IPS DF 19.7 (cell line): ENCODE results near the gene GARIN5A.
A peak's percentile ranks its signal among the peaks of the same experiment; 100 is the strongest.

Experiments used
- DNase-seq: peaks from one replicate; pipeline ENCODE4 v3.0.0-alpha.2; 2013; ENCODE audit warnings: low read depth, low spot score

The GARIN5A gene

DNA sequence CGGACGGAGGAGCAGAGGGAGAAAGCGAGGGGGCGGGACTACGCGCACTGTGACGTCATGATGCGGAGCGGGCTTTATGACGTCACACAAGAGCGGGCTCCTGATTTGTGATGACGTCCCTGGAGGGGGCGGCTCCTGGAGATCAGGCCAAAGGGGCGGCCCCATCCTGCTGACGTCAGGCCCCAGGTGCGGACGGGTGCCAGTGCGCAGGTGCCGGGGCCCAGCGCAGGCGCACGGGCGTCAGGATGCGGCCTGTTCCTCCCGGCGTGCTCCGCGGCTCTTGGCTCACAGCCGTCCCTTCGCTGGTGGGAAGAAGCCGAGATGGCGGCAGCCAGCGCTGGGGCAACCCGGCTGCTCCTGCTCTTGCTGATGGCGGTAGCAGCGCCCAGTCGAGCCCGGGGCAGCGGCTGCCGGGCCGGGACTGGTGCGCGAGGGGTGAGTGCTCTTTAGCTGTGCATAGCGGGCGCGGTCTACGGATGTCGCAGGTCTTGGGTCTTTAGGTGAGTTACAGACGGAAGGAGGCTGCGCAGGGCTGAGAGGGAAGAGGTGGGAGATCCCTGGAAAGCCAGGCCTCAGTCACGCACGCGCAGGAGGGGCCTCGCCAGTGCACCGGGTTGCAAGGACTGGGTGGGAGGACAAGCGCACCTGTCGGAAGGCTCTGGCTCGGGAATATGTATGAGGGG lies at the start of gene GARIN5A, which contains the start of gene EMC10:
GARIN5A (minus strand) TSS at position 625 of the 683 bp plus-strand sequence; CDS start at position 165, 460 bp downstream.
EMC10 (plus strand) TSS at position 284 of the 683 bp plus-strand sequence; CDS start at position 322, 38 bp downstream.
- peak; percentile 61 for DNase-seq

DNA sequence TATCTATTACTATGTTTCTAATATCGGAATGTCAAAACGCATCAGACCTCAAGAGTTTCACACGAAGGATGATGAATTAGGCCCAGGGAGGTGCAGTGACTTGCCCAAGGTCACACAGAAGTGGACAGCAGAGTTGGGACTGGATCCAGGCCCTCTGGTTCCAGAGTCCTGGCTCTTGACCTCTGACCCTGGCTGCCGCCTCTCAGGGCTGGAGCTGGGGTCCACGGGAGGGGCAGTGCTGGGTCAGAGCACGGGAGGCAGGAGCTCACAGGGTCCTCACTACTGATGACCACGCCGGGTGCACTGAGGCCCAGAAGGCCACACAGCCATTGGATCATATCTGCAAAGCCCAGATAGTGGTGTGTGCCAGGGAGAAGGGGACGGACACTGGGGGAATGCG lies 46.2 kb upstream of the GARIN5A start:
- DNase-seq: no peak

DNA sequence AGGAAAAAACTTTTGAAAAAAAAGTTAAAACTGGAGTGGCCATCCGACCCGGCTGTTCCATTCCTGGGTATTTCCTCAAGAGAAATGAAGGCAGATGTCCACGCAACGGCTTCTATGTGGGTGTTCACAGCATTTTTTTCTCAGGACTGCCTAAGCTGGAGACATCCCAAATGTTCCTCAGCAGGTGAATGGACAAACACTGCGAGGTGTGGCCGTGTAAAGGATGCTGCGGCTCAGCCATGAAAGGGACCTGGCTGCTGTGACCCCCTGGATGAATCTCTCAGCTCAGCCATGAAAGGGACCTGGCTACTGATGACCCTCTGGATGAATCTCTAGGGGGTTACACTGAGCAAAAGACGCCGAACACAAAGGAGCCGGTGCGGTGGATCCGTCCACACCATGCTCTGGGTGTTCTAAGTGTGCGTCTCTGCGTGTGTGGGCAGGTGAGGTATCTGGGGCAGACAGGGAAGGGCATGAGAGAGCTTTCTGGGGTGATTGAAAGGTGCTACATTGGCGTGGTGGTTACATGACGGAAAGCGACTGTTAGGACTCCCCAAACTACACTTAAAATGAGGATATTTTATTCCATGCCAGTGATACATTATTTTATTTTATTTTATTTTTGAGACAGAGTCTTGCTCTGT lies 44.3 kb upstream of the GARIN5A start:
- no peak for DNase-seq

DNA sequence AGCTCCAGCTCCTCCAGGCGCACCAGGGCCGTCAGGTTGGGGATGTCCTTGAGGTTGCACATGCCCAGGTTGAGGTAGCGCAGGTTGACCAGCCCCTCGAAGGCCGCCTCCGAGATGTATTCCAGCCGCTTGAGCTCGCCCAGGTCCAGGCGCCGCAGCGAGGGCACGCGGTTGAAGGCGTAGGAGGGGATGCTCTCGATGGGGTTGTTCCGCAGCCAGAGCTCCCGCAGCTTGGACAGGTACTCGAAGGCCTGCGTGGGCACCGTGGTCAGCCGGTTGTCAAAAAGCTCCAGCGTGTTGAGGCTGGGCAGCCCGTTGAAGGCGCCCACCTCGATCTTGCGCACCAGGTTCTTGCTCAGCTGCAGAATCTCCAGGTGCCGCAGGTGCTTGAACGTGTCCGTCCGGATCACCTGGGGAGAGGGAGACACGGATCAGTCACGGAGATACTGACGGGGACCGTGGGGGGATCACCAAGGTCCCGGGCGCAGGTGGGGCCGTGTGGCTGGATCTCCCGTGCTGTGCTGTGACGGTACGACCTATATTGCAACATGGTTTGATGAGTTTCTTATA lies 42.4 kb upstream of the GARIN5A start:
- no peak for DNase-seq

DNA sequence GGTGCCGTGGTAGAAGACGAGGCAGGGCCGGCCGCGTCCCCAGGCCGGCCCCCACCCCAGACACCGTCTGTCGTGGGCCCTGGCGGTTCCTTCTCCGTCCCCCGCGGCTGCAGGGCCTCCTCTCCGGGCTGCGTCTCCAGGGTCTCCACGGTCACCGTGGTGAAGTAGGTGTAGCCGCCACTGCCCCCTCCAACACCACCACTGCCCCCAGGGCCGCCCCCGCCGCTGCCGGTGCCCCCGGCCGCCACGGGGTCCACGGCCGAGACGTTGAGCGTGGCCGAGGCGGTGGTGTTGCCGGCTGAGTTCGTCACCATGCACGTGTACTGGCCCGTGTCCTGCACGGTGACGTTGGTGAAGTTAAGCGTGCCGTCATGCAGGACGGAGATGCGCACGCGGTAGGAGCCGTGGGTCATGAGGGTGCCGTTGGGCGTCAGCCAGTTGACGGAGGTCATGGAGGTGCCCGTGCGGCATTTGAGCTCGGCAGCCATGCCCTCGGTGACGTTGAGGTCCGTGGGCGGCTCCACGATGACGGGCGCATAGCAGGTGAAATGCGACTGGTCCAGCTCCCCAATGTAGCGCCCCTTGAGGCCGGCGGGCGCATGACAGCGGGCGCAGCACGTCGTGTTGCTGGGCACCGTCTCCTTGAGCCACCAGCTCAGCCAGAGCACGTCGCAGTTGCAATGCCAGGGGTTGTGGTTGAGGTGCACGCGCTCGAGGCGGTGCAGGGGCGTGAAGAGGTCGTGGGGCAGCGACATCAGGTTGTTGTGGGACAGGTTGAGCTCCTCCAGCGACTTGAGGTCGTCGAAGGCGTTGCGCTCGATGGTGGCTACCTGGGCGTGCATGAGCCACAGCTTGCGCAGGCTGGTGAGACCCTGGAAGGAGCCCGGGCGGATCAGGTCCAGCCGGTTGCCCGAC lies 41.7 kb upstream of the GARIN5A start:
- DNase-seq: no peak

DNA sequence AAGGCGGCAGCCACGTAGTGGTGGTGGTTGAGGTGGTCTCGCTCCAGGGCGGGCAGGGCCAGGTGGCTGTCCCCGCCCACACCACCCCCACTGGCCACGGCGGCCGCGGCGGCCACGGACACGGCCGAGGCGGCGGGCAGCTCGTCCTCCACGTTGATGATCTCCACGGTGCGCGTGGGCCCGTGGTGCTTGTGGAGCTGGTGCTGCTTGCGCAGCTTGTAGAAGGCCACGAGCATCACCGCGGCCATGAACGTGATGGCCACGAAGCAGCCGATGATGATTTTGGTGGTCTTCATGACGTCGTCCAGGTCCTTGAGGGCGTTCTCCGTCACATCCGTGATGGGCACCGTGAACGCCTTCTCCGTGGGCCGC lies 41.0 kb upstream of the GARIN5A start:
- no peak for DNase-seq

DNA sequence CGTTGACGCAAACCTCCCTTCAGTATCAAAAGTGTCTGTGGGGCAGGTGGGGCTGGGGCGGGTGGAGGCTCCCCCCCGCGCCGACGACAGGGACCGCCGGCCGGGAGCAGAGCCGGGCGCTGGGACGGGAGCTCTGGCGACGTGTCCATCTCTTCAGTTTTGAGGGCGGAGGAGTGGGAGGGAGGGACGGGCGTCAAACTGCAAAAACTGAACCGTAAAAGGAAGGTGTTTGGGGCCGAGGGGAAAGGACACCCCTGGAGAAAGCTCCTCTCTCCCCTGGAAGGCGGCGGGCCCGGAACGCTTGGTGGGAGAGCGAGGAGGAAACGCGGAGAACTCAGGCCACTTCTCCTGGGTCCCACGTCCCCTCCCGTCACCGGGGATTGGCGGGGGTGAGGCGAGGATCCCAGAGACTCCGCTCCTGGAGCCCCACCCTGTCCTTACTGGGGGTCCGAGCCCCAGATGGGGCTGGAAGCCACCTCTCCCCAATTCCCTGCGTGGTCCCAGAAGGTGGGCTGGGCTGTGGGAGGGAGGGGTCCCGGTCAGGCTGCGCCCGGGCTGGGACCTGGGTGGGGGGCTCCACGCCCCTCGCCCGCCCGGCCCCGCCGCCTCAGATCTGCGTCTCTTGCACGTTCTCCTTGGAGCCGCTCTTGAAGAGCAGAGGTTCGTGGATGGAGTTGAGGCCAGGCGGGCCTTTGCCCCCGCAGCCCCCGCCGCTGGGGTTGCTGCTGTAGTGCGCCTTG lies 40.5 kb upstream of the GARIN5A start:
- no peak for DNase-seq

DNA sequence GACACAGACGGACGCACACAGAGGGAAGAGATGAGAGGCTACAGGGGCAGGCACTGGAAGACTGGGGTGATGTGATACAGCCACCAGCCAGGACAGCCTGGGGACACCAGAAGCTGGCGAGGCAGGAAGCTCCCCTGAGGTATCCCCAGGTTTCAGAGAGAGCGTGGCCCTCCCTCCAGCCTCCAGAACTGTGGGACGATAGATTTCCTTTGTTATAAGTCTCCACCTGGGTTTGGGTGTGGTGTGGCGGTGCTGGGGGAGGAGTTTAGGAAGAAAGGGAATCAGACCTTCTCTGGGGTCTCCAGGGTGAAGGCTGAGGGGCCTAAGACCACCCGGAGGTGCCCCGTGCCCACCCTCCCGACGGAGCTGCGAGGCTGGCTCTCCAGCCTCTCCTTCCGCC lies 39.8 kb upstream of the GARIN5A start:
- no peak for DNase-seq

DNA sequence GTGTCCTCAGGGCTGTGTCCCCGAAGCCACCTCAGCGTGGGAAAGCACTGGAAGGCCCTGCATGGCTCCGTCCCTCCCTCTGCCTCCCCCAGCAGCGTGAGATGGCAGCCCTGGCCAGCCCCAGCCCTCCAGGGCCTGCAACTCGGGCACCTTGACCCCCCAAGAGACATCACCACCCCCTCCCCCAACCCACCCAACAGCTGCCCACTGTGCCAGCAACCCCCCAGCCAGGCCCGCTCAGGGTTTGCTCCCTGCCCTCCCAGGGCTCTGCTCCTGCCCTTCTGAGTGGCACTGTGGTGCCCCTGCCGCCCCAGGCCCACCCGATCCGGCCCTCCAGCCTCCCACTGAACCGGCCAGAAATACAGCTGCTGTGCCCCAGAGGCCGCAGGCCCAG lies 38.5 kb upstream of the GARIN5A start:
- no peak for DNase-seq

DNA sequence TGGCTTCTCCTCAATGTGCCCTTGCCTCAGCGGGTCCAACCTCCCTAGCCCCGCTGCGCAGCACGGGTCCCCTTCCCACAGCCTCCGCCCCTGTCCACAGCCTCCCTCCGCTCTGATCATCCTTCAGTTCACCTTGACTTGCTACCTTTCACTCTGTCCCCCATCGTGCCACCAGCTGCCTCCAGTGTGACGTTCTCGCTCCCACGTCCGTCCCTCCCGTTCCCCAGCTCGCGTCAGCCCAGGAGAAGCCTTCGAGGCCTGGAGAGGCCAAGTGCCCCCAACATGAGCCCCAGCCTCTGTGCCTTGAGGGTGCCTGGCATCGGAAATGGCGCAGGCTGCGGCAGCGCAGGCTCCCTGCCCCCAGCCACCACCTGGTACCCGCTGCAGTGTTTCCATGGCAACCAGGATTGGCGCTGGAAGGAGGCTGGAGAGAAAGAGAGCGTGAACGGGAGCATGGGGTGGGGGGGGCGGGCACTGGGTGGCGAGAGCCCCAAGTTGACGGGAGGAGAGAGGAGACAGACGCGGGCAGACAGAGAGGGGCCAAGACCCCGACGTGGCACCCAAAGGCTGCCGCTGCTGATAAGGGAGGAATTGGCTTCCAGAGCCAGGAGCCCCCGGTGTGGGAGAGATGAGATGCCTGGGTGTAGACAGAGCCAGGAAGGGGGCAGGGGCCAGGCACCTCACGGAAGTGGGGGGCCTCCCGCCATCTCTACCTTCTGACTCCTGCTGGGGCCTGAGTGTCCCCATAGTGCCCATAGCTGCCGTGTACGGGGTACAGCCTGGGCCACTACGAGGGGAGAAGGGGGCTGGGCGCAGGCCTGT lies 37.9 kb upstream of the GARIN5A start:
- DNase-seq: no peak

DNA sequence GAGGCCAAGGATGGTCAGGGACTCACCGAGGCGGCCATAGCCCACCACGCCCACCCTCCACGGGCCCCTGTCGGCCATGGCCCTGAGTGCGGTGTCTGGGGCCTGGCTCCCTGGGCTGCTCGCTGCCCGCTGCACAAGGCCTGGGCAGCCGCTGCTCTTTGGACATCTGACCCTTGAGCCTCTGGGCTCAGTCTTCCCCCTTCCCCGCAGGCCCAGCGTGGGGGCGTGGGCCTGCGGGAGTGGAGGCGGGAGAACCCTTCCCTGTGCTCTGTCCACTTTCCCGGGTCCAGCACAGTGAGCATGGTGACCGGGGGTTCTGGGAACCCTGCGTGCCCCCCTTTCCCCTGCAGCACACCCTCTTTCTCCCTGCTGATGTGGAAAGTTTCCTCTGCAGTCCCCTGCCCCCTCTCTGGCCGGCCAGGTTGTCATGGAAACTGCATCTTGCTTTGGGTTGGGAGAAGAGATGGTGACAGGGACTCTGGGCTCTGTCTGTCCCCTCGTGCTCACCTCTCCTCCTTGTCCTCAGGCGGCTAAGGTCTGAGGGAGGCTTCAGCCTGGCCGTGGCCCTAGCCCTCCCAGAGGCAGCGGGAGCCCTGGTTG lies 37.2 kb upstream of the GARIN5A start, which contains the start of gene ASPDH:
ASPDH (minus strand) TSS at position 168 of the 600 bp plus-strand sequence; CDS start at position 78, 90 bp downstream.
- no peak for DNase-seq

DNA sequence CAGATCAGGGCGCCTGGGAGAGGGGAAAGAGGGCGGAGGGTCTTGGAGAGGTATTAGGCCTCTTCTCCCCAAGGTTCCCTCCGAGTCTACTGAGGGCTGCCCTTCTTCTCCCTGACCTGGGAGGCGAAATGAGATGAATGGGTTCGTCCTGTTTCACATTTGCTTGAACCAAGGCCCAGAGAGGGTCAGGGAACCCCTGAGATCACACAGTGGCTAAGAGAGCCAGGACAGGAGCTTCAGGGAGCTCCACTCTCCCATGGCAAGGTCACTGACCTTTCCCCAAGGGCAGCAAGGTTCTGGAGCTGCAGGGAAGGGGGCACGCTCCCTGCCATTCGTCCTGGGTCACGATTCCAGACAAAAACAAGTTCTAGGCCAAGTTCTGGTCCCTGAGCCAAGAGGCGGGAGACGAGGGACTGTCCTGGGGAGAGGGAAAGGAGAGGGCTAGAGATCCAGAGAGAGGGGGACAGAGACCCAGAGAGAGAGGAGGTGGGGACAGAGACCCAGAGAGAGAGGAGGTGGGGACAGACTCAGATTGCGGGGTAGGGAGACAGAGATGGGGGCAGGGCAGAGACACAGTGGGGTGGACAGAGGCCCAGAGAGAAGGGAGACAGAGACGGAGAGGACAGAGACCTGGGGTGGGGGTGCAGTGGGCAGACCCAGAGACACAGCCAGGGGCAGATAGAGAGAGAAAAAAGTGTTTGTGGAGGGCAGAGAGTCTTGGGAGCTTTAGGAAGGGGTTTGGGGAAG lies 36.5 kb upstream of the GARIN5A start:
- DNase-seq: no peak

DNA sequence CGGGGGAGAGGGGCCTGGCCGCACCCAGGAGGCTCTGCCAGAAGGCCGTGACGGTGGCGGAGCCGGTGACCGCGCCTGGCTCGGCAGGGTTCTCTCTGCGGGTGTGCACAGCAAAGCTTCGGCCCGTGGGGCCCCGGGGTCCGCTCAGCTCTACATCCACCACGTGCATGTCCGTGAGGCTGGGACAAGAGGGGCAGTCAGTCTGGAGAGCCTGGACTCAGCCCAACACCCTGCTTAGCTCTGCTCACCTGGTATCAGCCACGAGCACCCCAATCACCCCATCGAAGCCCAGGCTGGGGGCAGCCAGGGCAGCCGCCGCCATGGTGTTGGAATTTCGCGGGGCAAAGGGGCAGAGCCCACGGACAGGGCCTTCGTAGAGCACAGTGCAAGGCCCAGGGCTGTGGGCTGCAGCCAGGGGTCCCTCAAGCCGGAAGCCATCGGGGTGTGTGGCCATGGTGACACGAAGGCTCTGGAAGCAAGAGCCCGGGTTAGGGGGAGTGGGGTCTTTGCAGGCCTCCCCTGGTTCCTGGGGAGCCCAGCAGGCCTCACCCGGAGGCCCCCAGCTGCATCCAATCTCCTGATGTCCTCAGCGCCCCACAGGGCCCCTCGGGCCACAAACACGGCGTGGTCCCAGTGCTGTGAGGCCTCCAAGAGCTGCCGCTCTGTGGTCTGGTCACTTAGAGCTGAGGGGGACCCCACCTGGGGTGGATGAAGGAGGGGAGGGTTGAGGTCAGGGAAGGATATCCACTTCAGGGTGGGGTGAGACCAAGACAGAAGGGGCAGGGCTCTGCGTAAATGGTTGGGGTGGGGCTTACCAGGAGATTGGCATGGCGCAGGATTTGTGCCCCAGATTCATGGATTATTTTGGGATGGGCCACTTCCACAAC lies 35.7 kb upstream of the GARIN5A start:
- no peak for DNase-seq

DNA sequence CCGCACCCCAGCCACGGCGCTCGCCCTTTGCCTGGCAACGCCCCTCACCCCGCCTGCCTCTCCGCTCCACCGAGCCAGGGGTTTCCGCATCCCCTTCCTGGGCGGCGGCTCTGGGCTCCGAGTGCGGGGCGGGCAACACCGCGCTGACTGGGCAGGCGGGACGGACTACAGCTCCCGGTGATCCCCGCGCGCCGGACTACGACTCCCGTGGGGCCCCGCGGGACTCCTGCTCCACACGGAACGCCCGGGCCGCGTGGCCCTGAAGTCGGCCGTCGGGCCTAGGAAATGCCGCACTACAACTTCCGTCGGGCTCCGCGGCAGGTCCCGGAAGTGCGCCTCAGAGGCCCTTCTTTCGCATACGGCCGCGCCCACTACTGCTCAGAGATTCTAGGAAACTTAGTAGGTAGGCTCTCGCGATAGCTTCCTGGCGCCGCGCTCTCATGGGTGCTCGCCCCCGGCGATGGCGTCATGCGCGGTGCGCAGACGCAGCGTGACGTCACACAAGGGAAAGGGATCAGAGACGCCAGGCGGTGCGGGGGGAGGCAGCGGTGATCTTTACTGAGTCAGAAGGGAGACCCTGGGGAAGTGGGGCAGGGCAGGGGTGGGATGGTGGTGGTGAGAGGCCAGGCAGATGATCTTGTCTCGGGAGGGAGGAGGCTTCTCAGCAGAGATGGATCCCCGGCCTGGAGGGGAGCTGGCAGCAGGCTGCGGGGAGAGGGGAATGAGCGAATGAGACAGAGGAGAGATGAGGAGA lies 34.6 kb upstream of the GARIN5A start, which contains the start of gene JOSD2:
JOSD2 (minus strand) TSS at position 123 of the 754 bp plus-strand sequence. CDS start 760 bp downstream, outside the sequence.
- DNase-seq: peak; percentile 98

DNA sequence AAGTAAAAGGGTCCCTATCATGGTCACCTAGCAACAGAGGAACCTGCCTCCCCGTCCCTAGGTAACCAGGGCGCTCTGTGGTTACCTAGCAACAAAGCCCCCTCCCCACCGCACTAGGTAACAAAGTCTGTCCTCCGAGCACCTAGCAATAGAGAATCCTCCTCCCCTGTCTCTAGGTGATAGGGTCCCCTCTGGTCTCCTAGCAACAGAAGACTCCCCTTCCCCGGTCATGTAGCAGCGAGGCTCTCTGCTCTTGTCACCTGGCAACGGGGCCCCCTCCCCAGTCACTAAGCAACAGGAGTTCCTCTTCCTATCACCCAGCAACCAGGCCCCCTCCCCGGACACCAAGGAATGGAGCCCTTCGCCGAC lies 34.0 kb upstream of the GARIN5A start:
- DNase-seq: peak; percentile 65

DNA sequence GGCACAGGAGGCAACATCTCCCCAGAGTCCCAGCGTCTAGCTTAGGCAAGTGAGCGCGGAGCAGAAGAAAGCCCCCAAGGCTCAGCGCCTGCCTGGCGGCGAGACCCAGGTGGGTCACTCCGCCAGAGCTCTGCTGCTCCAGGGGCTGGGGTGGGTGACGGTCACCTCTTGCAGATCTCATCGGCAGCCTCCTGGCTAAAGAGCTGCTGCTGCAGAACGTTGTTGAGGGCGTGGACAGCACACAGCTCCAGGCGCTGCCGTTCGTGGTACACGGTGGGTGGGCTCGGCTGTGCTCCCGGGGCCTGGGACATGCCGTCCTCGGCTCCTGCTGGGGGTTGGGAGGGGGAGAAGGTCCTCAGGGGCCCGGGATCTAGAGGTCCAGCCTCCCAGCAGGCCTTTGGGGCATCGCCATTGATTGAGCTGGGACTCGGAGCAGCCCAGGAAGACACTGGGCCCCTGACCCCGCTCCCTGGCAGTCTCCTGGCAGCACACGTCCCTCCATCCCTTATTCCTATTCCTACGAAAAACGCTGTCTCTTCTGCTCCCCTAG lies 33.5 kb upstream of the GARIN5A start:
- no peak for DNase-seq

DNA sequence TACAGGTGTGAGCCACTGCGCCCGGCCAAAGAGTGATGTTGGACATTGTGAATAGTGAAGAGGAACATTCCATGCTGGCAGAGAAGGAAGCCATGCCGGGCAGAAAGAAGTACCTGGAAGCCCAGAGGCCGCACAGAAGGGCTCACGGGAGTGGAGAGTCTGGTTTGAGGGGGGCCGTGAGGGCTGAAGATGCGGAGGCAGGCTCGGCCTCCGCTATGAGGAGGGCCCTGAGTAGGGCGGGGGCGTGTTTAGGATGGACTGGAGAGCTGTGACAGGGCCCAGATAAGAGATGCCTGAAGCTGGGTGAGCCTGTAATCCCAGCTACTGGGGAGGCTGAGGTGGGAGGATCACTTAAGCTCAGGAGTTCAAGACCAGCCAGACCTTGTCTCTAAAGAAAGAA lies 32.7 kb upstream of the GARIN5A start:
- DNase-seq: no peak
